Measurements from ENCODE around the gene CNGA1.
"Not testable (repeated sequence)": the region's sequence is repeated elsewhere in the genome, so short reads cannot be mapped to it uniquely, and the experiment has no call there.

Gene CNGA1

DNA sequence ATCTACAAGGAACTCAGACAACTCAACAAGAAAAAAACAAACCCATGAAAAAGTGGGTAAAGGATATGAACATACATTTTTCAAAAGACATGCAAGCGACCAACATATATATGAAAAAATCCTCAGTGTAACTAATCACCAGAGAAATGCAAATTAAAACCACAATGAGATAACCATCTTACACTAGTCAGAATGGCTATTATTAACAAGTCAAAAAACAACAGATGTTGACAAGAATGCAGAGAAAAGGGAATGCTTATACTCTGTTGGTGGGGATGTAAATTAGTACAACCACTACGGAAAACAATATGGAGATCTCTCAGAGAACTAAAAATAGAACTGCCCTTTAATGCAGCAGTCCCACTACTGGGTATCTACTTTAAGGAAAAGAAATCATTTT is 12.2 kb upstream of the CNGA1 start:
- DNase-seq: no peak

DNA sequence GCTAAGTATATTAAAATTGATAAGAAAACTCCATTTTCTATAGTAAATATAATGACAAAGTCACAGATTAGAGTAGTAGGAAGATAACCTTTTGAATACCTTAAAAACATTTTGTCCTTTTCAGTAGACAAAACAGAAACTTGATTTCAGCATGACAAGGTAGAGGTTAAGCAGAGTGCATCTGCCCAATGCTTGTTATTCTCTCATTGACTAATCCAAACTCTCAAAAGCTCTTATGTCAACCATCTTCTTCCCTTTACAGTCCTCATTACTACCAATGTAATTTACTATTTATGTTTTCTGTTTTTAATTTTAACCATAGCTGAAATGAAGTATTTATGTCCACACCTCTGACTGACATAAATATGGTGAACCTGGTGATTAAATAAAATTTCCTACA is 11.2 kb upstream of the CNGA1 start:
- DNase-seq: no peak

DNA sequence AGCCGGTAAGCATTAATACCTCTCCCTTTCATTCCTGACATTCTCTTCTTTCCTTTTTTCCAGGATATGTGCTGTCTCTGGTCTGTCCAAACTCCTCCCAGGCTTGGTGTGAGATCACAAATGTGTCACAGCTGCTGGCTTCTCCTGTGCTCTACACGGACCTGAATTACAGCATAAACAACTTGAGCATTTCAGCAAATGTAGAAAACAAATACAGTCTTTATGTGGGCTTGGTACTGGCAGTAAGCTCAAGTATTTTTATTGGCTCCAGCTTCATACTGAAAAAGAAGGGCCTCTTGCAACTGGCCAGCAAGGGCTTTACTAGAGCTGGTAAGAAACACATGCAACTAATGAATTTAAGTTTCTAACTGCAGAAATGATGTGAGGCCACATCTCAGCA is 8.5 kb upstream of the CNGA1 start:
- DNase-seq: no peak

DNA sequence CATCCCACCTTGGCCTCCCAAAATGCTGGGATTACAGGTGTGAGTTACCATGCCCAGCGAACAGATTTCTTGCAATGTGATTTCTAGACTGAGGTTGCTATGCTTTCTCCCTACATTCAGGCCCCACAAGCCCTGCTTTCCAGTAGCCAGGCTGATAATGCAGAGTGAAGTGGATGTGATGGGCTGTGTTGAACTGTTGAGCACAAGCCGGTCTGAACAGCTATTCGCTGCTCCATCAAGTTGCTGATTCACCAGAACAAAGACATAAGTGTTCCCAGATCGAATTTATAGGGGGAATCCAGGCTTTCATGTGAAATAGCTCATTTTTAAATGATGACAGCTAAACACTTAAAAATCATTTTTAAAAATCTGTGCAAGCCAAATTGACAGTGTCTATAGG is 8.0 kb upstream of the CNGA1 start:
- DNase-seq: no peak

DNA sequence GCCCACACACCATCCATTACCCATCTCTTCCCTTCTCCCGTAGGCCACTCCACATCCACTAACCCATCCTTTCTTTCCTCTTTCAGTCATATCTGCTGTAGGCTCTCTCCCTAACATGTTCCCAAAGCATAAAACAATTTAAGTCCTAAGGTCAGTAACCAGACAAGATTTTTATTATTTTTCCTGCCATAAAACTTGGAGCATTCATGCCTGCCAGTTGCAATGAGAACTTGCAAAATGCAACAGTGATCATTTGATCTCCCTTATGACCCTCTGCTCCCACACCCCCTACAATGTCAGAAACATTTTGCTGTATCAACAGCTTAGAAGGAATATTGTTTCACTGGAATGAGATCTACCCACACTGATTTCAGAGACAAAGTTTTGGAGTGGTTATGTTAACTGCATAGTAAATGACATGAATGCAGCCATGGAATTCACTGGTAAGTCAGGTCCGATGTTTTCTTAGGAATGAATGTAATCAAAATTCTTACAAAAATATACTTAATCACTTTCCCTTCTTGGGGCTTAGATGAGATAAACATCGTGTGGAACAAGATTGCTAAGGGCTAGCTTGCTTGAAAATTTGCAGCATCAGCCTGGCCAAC is 5.8 kb upstream of the CNGA1 start:
- DNase-seq: no peak

DNA sequence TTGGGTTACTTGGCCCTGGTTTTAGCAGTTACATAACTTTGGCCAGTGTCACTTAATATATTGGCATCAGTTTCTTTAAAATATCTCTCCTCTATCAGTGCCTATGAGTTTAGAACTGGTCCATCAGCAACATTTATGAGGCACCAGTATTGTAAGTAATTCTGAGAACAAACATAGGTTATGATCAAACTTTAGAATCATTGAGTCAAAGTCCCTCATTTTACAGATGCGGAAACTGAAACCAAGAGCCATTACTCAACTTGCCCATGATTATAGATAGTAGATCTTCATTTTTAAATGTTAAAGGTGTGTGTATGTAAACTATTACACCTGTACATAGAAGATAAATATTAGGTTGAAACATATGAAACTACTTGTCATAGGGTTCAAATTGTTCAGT is 4.6 kb upstream of the CNGA1 start:
- no peak for DNase-seq

DNA sequence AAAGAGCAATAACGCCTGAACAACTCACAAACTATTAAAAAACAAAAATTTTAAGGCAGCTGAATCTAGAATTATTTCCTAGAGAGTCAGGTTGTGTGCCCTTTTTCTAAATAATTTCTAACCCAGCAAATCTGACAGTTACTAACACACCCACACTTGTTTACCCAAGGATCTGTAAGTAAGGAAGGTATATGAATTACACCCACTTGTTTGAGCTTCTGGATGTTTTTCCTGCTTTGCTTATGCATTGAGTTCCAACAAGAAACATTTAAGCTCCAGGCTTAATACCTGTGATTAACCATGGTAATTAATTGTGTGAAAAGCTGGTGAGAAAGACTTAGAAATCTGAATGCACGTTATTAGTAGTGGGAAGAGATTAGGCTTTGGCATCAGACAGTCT is 1.6 kb upstream of the CNGA1 start:
- no peak for DNase-seq

DNA sequence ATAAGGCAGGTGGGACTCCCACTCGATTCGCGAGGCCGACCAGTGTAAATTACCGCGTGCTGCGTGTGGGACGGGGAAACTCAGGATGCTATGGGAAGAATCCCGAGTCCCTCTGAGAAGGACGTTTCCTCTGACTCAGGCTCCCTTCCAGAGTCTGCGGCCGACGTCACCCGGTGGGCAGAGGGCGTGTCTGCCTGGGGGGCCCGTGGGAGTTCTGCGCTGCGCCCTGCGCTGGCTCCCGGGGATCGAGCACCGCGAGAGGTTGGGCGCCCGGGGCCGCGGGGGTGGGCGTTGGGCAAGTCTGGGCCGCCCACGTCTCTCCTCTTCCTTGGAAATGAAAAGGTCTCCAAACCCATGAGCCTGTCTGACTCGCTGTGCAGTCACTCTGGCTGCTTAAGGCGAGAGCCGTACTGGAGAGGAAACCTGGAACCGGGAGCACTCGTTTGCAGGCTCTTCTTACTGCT is 659 bp upstream of the CNGA1 start:
- peak; percentile 8 to 48 for DNase-seq

DNA sequence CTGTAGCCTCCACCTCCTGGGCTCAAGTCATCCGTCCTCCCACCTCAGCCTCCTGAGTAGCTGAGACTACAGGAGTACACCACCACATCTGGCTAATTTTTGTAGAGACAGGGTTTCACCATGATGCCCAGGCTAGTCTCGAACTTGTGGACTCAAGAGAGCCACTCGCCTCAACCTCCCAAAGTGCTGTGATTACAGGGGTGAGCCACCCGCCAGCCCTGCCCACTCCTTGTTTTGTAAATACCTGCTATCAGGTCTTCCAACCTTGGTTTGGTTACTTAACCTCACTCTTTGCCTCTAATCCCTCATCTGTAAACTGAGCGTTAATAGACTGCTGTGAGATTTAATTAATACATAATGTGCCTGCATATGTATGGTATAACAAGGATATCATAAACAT is 803 bp downstream of the CNGA1 start:
- no peak for DNase-seq

DNA sequence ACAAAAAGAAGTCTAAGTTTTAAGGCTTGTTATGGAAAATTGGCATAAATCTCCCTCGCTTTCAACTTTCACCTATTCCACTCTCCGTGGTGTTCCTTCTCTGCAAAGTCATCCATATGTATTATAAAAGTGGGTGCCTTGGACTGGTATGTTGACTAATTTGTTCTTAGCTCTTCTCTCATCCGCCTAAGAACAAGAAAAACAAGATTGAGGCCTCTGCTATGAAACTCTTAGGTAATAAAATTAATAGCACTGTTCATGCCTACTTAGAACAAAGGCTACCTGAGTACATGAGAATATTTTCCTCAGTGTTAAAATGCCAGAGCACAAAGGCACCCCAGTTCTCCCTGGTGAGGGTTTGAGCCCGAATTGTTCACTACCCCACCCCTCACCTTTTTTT is 1.3 kb downstream of the CNGA1 start:
- no peak for DNase-seq

DNA sequence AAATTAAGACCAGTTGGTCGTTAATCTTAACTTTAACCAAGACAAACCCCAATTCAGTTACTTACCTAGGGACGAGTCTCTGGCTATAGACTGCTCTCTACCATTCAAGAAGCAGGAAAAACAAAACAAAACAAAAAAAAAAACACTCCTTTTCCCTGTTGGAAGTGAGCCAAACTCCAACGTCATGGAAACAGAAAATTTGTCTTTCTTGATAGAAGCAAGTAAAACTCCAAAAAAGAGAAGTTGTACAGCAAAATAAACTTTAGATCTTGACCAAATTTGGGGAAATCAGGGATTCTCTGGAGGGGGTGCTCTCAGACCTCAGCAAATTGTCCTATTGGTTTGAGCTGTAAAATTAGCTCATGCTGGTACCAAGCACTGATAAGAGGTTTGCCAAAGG is 3.7 kb downstream of the CNGA1 start:
- DNase-seq: no peak

DNA sequence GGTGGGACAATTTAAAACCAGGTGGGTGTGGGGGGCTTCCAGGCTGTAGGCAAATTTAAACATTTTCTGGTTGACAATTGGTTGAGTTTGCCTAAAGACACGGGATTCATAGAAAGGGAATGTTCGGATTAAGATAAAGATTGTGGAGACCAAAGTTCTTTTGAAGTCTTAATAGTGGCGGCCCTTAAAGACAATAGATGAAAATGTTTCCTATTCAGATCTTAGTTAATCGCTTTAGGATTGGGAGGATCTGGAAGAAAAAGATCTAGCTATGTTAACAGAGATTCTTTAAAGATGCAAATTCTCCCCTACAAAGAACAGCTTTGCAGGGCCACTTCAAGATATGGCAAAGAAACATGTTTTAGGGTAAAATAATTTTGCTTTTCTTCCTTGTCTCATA is 4.8 kb downstream of the CNGA1 start:
- DNase-seq: no peak

DNA sequence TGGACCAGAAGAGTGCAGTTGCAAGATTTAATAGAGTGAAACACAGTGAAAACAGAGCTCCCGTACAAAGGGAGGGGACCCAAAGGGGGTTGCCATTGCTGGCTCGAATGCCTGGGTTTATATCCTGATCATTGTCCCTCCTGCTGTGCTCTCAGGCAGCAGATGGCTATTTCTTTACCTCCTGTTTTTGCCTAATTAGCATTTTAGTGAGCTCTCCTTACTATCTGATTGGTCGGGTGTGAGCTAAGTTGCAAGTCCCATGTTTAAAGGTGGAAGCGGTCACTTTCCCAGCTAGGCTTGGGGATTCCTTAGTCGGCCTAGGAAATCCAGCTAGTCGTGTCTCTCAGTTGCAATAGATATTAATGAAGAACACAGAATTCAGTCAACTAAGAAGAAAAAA is 5.6 kb downstream of the CNGA1 start:
- DNase-seq: not testable (repeated sequence)

DNA sequence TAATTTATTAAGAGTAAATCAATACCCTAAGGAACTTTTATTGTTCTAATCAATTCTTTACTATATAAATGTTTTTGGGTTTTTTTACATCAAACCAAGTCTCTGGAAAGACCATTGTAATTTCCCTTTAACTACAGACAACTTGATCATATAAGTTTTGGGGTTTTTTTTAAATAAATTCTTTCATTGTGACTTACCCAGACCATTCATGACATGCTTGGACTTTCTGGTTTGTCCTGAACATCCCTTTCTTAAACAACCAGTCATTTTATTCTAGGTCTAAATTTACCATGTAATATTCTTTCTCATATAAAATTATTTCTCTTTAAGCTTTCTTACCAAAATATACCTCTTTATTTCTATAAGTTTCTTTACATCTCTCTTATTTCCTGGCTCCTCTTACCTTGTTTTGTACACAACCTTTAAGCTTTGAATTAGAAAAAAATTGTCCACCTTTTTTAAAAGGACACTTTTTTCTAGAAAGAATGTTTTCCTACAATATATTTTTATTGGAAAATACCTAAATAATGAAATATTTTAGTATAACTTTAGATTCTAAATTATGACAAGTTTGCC is 8.4 kb downstream of the CNGA1 start:
- DNase-seq: peak in 1 of 2 experiments; percentile 19

DNA sequence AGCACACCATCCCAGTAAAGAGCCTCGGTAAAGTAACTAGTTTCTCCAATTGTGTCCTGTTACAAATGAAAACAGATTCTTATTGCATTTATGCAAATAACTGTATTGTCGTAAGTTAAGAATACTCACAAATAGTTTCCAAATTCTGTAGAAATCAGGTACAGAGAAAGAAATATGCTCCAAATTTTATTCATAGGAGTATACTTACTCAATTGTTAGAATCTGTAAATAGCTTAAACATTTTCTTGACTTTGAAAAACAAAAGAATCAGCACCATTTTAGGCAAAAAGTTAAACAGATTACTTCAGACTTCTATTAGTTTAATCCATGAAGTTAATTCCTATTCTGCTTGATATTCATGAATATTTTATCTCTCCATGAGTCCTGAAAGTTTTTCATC is 10.7 kb downstream of the CNGA1 start:
- no peak for DNase-seq

DNA sequence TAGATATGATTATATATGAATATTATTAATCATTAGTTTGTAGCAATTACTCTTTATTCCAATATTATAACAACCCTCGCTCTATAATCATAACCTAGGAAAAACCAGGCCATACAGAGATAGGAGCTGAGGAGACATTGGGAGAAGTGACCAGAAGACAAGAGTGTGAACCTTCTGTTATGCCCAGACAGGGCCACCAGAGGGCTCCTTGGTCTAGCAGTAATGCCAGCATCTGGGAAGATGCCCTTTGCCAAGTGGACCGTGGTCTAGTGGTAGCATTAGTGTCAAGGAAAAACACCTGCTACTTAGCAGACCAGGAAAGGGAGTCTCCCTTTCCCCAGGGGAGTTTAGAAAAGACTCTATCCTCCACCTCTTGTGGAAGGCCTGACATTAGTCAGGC is 12.9 kb downstream of the CNGA1 start:
- peak in 1 of 2 experiments; percentile 16 for DNase-seq

DNA sequence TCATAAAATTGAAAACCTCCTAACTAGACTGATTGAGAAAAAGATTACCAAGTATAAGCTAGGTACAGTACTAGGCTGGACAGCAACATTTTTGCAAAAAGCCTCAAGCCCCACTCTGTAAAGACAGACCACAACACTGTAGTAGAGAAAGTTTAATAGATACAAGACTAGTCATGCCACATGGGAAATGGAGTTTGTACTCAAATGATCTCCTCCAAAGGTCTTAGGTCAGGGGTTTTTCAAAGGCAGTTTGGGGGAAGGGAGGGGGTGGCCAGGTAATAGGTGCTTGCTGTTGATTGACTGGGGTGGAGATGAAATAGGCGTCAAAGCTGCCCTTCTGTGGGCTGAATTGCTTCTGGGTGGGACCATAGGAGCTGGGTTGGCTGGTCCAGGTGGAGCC is 14.2 kb downstream of the CNGA1 start:
- no peak for DNase-seq

DNA sequence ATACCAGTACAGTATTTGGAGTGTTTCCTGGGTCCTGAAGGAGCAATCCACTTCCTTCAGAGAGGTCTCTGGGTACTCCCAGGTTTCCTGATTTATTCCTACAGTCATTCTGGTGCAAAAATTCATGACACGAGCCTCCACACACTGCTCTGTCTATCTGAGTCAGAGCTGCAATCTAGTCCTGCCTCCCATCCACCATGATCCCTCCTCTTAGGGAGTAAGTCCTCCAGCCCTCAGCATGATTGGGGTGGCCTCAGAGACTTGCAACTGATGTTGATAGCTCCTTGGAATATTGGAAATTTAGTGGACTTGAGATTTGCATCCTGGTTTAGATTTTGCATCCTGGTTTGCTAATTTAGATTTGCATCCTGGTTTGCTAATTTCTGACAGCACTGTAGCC is 20.5 kb downstream of the CNGA1 start:
- no peak for DNase-seq

DNA sequence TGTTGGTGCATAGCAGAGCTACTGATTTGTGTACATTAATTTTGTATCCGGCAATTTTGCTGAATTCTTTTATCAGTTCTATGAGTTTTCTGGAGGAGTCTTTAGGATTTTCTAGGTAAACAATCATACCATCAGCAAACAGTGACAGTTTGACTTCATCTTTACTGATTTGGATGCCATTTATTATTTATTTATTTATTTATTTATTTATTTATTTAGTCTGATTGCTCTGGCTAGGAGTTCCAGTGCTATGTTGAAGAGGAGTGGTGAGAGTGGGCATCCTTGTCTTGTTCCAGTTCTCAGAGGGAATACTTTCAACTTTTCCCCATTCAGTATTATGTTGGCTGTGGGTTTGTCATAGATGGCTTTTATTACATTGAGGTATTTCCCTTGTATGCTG is 24.0 kb downstream of the CNGA1 start:
- DNase-seq: not testable (repeated sequence)

DNA sequence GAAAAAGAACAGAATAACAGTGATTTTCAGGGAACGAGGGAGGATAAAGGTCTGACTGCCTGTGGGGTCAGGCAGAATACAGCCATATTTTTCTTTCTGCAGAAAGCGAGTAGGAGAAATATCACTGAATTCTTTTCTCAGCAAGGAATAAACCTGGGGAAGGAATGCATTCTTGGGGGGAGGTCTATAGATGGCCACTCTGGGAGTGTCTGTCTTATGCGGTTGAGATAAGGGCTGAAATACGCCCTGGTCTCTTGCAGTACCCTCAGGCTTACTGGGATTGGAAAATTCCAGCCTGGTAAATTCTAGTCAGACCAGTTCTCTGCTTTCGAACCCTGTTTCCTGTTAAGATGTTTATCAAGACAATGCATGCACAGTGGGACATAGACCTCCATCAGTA is 26.3 kb downstream of the CNGA1 start:
- DNase-seq: no peak

DNA sequence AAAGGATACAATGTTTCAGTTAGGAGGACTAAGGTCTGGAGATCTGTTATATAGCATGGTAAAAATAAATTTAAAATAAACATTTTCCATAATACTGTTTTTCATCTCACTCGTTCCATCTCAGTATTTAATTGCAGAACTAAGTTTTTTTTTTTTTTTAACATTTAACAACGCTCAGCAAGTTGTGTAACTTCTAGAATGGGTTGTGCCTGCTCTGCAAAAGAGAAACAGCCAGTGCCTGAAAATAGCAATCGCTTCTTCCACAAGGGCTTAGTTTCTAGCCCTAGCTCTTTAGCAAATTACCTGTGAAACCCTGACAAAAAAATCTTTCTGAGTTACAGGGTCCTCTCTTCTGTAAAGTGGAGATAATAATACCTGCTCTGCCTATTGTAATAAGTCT is 41.9 kb downstream of the CNGA1 start:
- DNase-seq: no peak

DNA sequence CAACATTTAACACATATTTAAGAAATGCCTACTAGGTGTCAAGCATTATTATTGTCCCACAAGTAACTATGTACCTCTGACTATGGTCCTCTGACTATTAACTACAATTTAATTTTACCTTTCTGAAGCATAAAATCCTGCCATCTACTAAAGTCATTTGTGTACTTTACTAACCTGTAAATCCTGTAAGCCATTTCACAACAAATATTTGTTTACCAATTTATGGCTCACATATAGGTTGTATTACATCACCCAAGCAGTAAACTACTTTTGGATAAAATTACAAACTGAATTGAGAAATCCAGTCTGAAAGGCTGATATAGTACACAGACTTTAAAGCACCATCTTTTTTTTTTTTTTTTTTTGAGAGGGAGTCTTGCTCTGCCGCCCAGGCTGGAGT is 43.8 kb downstream of the CNGA1 start:
- no peak for DNase-seq

DNA sequence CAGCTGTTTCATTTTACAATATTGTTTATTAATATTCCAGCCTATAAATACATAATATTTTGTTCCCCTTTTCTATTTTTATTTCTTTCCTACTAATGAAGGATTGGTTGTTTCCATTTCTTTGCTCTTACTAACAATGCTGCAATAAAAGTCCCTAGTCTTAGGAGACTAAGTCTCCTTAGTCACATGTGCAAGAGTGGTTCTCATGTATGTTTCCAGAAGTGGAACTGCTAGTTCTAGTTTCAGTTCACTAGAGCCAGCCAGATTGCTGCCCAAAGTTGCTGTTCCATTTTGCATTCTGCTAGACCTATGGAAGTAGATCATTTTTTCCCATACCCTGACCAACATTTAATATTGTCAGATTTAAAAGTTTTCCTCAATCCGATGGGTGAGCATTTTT is 44.3 kb downstream of the CNGA1 start:
- no peak for DNase-seq

DNA sequence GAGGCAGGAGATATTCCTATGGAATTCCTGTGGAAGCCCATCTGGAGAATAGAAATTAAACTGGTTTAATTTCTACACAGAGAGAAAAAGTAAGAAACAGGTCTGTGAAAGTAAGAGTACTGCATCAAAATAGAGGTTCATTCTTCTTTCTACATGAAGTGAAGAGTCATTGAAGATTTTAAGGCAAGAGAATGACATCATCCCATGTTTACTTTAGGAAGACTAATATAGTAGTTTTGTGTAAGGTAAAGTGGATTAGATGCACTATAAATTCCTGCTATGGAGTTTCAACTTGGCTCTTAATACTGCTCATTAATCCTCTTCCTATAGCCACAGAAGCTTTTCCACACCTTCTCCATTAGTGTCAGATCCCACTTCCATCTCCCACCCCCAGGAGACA is 47.6 kb downstream of the CNGA1 start:
- DNase-seq: no peak

DNA sequence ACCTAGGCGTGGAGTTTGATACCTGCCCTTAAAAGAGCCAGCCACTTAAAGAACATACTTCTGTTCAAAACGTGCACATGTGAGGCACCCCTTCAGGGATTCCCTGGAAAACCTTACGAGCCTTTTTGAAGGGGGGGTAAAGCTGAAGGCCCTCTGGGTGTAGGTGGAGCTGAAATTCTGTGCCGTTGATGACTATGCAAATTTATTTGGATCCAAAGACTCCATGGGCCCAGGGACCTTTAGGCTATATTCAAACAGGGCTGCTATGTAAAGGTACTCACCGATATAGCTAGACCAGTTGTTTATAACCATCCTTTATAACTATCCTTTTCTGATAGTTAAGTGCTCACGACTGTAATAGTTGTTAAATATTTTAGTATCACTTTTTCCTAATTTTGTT is 61.8 kb downstream of the CNGA1 start:
- DNase-seq: no peak

All from SW 1271 (cell line).